HG02678 (cell line): Measurements from ENCODE around the gene C10orf53.

Source experiments
- ATAC-seq: cut with Tn5 transposase; IDR thresholded peaks from one replicate; pipeline ENCODE4 v1.9.1; 2021; ENCODE audit warnings: mild to moderate bottlenecking, moderate library complexity; ENCODE audit not compliant: unreplicated experiment

The C10orf53 gene

GRCh38 chr10:49736564-49737113 lies 57.2 kb downstream of the C10orf53 start:
- ATAC-seq, result no peak

GRCh38 chr10:49737474-49738201 lies 58.2 kb downstream of the C10orf53 start:
- no peak for ATAC-seq

- ATAC-seq, result no peak
Measured at GRCh38 chr10:49738616-49739360, 59.3 kb downstream of the C10orf53 start.

GRCh38 chr10:49739426-49739825 lies 60.0 kb downstream of the C10orf53 start:
- ATAC-seq, result no peak

GRCh38 chr10:49740346-49741107 lies 61.1 kb downstream of the C10orf53 start:
- no peak for ATAC-seq

- no peak for ATAC-seq
Measured at GRCh38 chr10:49741108-49741995, 61.9 kb downstream of the C10orf53 start.

- no peak for ATAC-seq
Measured at GRCh38 chr10:49742683-49743463, 63.4 kb downstream of the C10orf53 start.

GRCh38 chr10:49743464-49744075 lies 64.1 kb downstream of the C10orf53 start:
- no peak for ATAC-seq

- ATAC-seq, result no peak
Measured at GRCh38 chr10:49744091-49744685, 64.7 kb downstream of the C10orf53 start.

GRCh38 chr10:49744924-49745605 lies 65.6 kb downstream of the C10orf53 start:
- ATAC-seq, result no peak

- ATAC-seq, result no peak
Measured at GRCh38 chr10:49745756-49746155, 66.3 kb downstream of the C10orf53 start.

GRCh38 chr10:49746626-49747302 lies 67.3 kb downstream of the C10orf53 start:
- ATAC-seq, result no peak
